Parathyroid adenoma (tissue), 2 donors: Measurements from ENCODE around the gene MRPL41.
"Not testable (repeated sequence)": the region's sequence is repeated elsewhere in the genome, so short reads cannot be mapped to it uniquely, and the experiment has no call there.

ENCODE experiments used
- H2AFZ ChIP-seq: fragments of 300-600 bp; sonication (generic); one replicate; pipeline ENCODE4 v1.7.0; 2017; ENCODE audit warnings: antibody characterized with exemption, mild to moderate bottlenecking
- H3K27ac ChIP-seq: fragments of 300-600 bp; sonication (generic); one replicate; pipeline ENCODE4 v1.7.0; 2017
- H3K27me3 ChIP-seq: fragments of 300-600 bp; sonication (generic); one replicate; pipeline ENCODE4 v1.7.0; 2017; ENCODE audit warnings: low read length; ENCODE audit not compliant: control insufficient read depth, insufficient read depth
- H3K36me3 ChIP-seq: fragments of 300-600 bp; sonication (generic); one replicate; pipeline ENCODE4 v1.7.0; 2017; ENCODE audit warnings: low read length; ENCODE audit not compliant: control insufficient read depth, insufficient read depth
- H3K4me1 ChIP-seq: fragments of 300-600 bp; sonication (generic); one replicate; pipeline ENCODE4 v1.7.0; 2017; ENCODE audit warnings: control low read depth
- H3K4me2 ChIP-seq: fragments of 300-600 bp; sonication (generic); one replicate; pipeline ENCODE4 v1.7.0; 2017; ENCODE audit warnings: low read length
- H3K4me3 ChIP-seq: fragments of 300-600 bp; sonication (generic); one replicate; pipeline ENCODE4 v1.7.0; 2017; ENCODE audit warnings: low read depth, low read length
- H3K79me2 ChIP-seq: fragments of 300-600 bp; sonication (generic); one replicate; pipeline ENCODE4 v1.7.0; 2017; ENCODE audit warnings: control low read depth
- H3K9ac ChIP-seq: fragments of 300-600 bp; sonication (generic); one replicate; pipeline ENCODE4 v1.7.0; 2017; ENCODE audit warnings: mild to moderate bottlenecking
- H3K9me3 ChIP-seq: fragments of 300-600 bp; sonication (generic); one replicate; pipeline ENCODE4 v1.7.0; 2017; ENCODE audit warnings: low read length; ENCODE audit not compliant: control insufficient read depth
- TF ChIP-seq, protein P1 (sequence below): fragments of 300-600 bp; sonication (generic); IDR thresholded peaks from one replicate; pipeline ENCODE4 v1.7.0; 2017; ENCODE audit warnings: antibody characterized with exemption, mild to moderate bottlenecking
- donor health status: primary hyperparathyroidism.

MRPL41 gene

DNA sequence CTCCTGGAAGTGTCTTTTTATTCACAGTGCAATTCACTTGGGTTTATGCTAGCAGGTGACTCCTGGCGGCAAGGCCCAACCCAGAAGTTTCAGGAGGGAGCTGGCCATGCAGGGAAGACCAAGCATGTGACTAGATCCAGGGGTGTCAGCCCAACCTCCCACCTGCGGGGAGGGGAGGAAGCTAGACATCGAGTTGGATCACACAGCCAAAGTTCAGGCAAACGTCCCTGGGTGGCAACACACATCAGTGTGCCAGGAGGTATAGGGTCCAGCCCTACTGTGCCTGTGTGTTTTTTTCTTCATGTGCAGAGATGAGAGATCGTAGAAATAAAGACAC is 26.7 kb upstream of the MRPL41 start:
- no peaks in the 10 kb centered on the region for H3K4me1 ChIP-seq
- no peak overlapping the region for H3K4me2 ChIP-seq
- H3K9ac ChIP-seq: no peak overlapping the region
- no peaks in the 10 kb centered on the region for H3K9me3 ChIP-seq
- H3K36me3 ChIP-seq: no peaks in the 10 kb centered on the region
- no peaks in the 10 kb centered on the region for H3K79me2 ChIP-seq
- H3K4me3 ChIP-seq: no peak overlapping the region
- no peak overlapping the region for H3K27ac ChIP-seq
- TF ChIP-seq, protein P1, sequence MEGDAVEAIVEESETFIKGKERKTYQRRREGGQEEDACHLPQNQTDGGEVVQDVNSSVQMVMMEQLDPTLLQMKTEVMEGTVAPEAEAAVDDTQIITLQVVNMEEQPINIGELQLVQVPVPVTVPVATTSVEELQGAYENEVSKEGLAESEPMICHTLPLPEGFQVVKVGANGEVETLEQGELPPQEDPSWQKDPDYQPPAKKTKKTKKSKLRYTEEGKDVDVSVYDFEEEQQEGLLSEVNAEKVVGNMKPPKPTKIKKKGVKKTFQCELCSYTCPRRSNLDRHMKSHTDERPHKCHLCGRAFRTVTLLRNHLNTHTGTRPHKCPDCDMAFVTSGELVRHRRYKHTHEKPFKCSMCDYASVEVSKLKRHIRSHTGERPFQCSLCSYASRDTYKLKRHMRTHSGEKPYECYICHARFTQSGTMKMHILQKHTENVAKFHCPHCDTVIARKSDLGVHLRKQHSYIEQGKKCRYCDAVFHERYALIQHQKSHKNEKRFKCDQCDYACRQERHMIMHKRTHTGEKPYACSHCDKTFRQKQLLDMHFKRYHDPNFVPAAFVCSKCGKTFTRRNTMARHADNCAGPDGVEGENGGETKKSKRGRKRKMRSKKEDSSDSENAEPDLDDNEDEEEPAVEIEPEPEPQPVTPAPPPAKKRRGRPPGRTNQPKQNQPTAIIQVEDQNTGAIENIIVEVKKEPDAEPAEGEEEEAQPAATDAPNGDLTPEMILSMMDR: no peak
- no peaks in the 10 kb centered on the region for H3K27me3 ChIP-seq
- no peak overlapping the region for H2AFZ ChIP-seq

DNA sequence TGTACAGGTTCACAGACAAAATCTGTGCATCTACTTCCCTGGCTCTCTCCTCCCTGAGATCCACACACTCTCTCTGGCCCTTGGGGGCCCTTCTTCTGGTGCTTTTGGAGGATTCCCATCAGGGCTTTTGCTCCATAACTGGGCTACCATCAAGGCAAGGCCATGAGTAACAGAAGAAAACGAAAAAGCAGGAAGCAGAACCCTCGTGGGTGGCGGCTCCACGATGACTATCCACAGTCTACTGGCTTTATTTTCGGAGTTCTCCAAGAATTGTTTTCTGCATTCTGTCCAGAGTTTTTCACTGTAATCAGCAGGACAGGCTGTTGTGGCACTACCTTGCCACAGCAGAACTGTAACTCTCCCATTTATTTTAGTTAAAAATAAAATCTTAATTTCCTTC is 21.3 kb upstream of the MRPL41 start:
- H3K27ac ChIP-seq: no peak overlapping the region
- H3K4me3 ChIP-seq: no peak overlapping the region
- H3K4me2 ChIP-seq: no peak overlapping the region
- H3K9me3 ChIP-seq: no peaks in the 10 kb centered on the region
- H3K4me1 ChIP-seq: no peaks in the 10 kb centered on the region
- TF ChIP-seq, protein P1: no peak
- no peaks in the 10 kb centered on the region for H3K27me3 ChIP-seq
- no peaks in the 10 kb centered on the region for H3K36me3 ChIP-seq
- no peaks in the 10 kb centered on the region for H3K79me2 ChIP-seq
- H3K9ac ChIP-seq: no peak overlapping the region
- H2AFZ ChIP-seq: no peak overlapping the region

DNA sequence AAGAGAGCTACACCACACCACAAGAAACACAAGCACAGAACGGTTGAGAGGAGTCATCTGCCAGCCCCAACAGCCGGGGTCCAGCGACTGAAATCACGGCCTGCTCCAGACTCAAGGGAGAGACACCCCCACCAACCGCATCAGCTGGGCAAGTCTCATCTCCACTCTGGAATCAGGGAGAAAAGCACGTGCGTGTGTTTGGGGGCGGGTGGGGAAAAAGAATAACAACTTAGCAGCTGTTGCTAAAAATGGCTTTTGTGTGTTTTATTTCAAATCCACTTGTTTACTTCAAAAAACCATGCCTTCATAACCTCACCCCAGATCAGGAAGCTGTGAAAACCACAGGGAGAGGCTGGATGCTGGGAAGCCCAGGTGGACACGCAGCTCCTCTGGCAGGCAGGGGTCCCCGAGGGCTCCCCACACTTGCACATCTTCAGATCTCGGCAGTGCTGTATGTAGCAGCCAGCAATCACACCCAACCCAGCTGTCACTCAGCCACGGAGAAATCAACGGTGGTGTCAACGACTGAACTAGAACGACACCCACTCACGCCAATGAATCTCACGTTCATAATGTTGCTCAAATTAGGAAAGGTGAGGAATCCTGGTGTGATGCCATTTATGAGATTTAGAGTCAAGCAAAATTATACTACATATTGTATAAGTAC is 20.4 kb upstream of the MRPL41 start:
- Histone ChIP-seq H3K36me3 (no peaks in the 10 kb centered on the region), H3K27me3 (no peaks in the 10 kb centered on the region), H3K4me1 (no peaks in the 10 kb centered on the region), H2AFZ (no peak overlapping the region), H3K4me2 (no peak overlapping the region), H3K79me2 (no peaks in the 10 kb centered on the region), H3K9ac (no peak overlapping the region), H3K9me3 (no peaks in the 10 kb centered on the region), H3K4me3 (no peak overlapping the region), H3K27ac (no peak overlapping the region)
- TF ChIP-seq, protein P1: no peak

DNA sequence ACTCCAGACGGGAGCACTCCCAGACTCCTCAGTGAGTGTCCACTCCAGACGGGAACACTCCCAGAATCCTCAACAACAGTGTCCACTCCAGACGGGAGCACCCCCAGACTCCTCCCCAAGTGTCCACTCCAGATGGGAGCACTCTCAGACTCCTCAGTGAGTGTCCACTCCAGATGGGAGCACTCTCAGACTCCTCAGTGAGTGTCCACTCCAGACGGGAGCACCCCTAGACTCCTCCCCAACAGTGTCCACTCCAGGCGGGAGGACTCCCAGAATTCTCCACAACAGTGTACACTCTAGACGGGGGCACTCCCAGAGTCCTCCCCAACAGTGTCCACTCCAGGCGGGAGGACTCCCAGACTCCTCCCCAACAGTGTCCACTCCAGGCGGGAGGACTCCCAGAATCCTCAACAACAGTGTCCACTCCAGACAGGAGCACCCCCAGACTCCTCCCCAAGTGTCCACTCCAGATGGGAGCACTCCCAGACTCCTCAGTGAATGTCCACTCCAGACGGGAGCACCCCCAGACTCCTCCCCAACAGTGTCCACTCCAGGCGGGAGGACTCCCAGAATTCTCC is 18.7 kb upstream of the MRPL41 start:
- H3K27me3 ChIP-seq, H3K9ac ChIP-seq, H3K4me2 ChIP-seq, H3K27ac ChIP-seq, H3K4me3 ChIP-seq, H3K4me1 ChIP-seq, H3K9me3 ChIP-seq, H3K36me3 ChIP-seq, H2AFZ ChIP-seq, H3K79me2 ChIP-seq: not testable (repeated sequence)

DNA sequence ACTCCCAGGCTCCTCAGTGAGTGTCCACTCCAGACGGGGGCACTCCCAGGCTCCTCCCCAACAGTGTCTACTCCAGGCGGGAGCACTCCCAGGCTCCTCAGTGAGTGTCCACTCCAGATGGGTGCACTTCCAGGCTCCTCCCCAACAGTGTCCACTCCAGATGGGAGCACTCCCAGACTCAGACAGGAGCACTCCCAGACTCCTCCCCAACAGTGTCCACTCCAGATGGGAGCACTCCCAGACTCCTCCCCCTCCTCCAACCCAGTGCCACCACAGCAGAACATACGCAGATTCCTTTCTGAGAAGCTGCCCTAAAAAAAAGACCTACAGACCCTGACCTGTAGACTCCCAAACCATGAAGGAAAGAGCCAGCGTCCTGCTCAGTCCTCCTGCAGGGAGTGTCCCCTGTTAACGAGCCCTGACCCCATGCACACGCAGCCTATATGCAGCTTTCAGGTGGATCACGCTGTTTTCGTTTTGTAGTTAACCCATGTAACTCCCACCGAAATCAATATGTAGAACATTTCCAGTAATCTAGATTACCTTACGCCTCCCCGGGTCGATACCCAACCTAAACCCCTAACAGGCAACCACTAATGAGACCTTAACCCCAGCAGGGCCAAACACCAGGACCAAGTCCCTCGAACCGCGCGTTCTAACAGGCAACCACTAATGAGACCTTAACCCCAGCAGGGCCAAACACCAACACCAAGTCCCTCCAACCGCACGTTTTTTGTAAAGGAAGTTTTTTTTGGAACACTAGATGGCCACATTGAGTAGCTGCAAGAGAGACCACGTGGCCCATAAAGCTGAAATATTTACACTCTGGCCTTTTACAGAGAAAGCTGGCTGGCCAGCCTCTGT is 17.2 kb upstream of the MRPL41 start:
- H3K9ac ChIP-seq: no peak overlapping the region
- H3K79me2 ChIP-seq: no peaks in the 10 kb centered on the region
- no peak overlapping the region for H3K4me2 ChIP-seq
- TF ChIP-seq, protein P1: peak; percentile 64
- no peak overlapping the region for H2AFZ ChIP-seq
- no peak overlapping the region for H3K27ac ChIP-seq
- H3K36me3 ChIP-seq: no peaks in the 10 kb centered on the region
- H3K9me3 ChIP-seq: no peaks in the 10 kb centered on the region
- no peaks in the 10 kb centered on the region for H3K4me1 ChIP-seq
- no peak overlapping the region for H3K4me3 ChIP-seq
- no peaks in the 10 kb centered on the region for H3K27me3 ChIP-seq
